IPS DF 4.7 (cell line): ENCODE measurements around the gene CHN2.

Experiments
- DNase-seq: peaks from one replicate; pipeline ENCODE4 v3.0.0-alpha.2; 2013; ENCODE audit warnings: low spot score; ENCODE audit errors: extremely low read depth

CHN2 gene

DNA sequence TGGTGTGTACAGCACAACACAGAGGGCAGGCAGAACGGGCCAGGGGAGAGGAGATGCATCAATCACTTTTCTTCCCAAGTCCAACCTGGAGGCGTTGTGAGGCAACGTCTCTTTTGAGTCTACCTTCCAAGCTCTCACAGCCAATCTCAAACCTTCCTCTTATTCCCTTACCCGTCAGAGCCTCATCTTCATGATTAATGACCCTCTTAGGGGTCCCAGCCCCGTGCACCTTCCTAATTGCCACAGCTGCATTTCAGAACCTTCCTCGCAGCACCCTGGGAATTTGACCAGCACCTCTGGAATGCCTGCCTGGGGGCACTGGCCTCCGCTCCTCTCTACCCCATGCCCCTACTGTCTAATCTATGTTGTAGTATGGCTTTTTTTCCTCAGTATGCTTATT is 199.7 kb downstream of the CHN2 start:
- no peak for DNase-seq

DNA sequence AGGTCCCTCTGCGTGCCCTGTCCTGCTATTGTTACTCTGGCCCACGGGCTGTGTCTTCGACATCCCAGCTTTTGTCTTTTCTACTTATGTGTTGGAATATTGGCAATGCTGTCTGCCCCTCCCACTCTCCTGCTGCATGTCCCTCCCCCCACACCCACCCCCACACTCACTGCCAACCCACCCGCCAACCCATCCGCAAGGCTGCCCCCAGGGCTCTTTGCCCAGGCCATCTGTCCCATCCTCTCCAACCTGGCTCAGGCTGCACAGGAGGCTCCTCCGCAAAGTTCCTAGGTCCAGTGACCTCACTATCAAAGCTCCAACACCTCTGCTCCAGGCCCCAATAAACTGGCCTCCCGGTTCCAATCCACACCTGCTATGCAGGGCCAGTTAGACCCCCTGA is 202.0 kb downstream of the CHN2 start:
- no peak for DNase-seq

DNA sequence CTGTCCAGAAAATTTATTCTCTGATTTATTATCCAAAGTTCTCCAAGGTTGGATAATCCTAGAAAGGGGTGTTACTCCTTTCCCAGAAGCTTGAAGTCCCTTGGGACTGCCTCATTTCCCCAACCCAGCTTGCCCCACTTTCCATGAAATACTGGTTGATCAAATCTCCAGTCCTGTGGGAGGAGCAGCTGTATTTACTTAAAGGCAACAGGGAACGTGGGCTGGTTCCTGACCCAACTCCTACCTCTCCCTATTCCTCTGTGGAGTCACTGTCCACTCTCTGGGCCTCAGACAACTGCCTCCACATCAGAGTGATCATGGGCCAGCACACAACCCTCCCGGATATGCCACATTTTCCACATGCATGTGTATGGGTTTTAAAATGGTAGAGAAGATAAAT is 202.8 kb downstream of the CHN2 start:
- DNase-seq = no peak

DNA sequence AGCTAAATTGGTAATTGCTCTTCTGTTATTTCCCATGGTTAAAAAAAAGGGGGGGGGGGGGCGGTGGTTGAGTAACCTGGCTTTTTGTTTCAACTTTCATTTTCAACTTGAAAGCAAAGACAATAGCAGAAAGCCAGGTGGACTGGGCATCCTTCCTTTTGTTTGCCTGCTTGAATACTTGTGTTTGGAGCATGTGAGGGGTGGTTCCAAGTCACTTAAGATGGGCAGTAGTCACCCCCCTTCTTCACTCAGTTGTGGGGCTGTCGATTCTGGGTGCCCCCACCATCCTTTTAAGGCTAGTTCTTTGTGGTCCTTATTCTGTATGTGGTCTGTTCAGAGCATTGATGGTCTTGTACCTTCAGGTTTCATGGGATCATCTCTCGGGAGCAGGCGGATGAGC is 203.4 kb downstream of the CHN2 start:
- no peak for DNase-seq

DNA sequence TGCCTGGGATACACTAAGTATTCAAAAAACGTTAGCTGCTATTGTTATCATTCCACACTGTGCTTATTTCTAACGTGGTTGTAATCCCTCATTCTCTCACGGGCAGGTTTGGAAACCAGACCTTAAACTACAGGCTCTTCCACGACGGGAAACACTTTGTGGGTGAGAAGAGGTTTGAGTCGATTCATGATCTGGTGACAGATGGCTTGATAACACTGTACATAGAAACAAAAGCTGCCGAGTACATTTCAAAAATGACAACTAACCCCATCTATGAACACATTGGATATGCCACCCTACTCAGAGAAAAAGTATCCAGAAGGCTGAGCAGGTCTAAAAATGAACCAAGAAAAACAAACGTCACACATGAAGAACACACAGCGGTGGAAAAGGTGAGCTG is 205.9 kb downstream of the CHN2 start:
- no peak for DNase-seq

DNA sequence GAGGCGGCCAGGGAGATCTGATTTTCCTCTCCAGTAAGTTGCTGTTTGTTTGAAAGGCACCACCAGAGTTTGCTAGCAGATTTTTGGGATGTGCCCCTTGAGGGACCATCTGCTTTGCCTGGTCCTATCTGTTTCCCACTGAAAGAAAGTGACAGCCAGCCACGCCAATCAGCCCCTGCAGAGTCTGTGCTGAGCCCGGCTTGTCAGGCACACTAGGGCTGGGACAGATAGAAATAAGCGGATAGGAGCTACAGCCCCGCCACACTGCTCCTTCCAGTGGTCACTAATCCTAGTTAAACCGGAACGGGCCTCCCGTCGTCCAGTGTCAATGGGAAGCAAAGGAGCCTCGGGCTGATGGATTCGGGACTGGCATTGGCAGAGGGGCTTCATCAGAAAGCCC is 207.2 kb downstream of the CHN2 start:
- DNase-seq = no peak

DNA sequence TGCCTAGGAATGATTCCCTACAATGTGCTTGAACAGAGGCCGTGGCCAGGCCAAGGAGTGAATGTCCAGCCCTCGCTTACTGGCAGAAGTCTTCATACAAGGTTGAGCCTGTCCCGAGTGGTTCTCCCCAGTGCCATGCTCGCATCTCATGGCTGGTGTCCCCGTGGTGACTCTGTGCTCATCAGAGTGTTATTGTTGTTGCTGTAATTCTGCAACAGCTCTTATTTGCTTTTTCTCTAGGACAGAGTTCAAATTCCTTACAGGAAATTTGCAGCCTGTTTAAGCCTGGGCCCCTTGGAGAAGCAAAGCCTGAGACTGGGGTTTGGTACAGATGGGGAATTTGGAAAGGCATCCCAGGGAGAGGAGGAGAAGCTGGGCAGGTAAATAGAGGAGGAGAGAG is 211.3 kb downstream of the CHN2 start:
- no peak for DNase-seq

DNA sequence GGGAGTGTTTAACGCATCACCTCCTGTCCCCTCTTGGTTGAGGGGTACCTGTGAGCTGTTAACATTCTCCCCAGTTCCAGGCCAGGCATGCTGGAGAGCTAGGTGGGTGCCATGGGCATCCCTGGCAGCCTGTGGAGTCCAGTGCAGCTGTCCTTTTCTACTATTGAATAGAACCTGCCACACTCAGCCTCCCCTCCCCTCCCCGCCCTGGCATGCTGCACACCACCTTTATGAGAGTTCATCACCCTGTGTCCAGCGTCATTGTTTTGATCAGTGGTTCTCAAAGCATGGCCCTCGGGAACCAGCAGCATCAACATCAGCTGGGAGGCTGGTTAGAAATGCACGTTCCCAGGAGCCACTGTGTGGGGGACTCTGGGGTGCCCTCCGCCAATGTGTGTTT is 211.8 kb downstream of the CHN2 start:
- DNase-seq = no peak

DNA sequence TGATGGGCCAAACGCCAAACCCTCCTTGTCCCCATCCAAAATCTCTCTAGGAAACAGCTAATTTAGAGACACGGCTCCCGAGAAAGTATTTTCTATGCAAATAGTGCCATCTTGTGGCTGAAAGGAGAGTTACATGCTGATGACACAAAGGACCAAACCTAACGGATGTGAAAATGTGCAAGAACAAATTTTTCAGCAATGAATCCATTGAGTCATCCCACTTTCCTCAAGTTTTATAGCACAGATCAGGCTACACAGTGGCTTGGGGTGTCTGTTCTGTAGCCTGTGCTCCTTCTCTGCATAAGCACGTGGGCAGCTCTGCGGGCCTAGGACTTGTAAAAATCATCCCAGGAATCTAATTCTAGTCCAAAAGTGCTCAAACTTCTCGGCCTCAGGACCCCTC is 214.3 kb downstream of the CHN2 start:
- peak; percentile 53 for DNase-seq

DNA sequence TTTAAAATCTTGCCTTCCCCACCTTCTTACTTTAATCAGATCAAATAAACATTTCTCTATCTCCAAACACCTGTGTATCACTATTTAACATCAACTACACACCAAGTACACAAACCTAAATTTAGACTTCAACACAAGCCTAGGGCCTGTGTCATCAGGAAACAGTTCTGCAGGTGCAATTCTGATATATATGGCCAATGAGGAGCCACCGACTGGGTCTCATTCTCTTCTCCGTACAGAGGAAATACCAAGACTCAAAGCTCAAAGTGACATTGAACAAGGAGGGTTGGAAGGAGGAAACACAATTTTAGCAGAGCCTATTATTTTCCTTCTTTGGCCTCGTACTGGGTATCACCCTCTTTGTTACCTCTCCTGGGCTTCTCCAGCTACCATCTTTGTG is 216.4 kb downstream of the CHN2 start:
- no peak for DNase-seq

DNA sequence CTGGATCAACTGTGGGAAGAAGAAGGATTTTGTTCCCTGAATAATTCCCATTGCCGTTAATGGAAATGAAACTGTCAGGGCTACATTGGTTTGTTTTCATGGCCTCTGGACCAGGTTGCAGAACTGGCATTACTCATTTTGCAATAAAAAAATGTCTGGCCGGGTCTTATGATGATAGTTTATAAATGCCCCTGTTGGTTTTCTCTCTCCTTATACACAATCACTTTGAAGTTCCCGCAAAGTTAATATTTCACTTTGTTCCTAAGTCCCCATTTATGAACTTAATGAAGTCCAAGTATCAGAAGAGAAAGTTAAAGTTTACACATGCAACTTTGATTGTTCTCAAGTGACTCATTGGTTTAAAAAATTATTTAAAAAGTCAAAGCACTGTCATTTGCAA is 218.3 kb downstream of the CHN2 start:
- DNase-seq = no peak

DNA sequence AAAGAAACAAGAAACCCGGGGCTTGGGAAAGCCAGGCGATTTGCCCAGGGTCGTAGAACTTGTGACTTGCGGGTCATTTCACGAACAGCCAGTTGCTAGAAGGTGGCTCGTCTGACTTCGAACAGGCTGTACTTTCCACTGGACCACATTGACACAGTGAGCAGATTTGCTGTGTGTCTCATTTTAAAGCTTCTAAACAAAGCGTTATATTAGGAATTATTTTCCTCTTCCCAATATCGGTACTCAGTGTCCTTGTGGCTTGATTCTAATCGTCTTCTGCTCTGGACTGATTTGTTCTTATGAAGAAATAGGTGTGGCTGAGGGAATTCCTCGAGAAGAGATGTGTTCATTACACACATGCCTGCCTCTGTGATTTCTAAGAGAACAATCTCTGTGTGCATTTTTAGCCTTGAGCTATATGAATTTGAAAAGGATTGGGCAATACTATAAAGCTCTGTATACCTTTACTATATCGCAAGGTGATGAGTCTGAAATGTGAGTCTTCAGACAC is 219.1 kb downstream of the CHN2 start:
- DNase-seq = no peak

DNA sequence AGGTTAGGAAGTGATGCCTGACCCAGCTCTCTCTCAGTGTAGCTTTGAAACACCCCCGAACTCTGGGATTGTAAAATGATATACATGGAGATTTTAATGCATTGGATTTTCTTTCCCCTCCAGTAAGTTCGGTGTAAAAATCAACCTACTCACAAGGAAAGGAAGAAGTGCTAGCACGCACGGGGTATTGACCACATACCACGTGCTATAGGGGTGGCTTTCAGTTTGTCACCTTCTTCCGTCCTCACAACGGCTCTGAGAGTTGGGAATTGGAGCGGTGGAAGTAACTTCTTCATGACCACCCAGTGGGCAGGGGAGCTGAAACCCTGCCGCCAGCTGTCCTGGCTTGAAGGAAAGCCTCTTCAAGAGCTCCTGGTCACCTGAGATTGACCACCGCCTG is 219.6 kb downstream of the CHN2 start:
- no peak for DNase-seq

DNA sequence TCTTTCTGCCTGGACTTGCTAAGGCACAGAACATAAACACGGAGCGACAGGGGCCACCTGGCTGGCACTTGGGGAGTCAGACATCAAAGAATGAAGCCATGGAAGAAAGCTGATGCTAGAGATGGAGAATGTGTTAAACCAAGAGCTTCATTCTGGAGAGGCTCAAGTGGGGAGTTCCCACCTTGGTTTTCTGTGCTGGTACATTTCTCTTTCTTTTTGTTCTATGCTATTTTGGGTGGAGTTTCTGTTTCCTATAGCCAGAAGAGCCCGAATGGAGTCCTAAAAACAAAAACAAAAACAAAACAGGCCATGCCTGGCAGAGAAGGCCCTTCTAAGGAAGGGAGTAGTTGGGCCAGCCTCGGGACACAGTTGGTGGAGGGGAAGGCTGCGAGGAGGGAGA is 220.6 kb downstream of the CHN2 start:
- no peak for DNase-seq

DNA sequence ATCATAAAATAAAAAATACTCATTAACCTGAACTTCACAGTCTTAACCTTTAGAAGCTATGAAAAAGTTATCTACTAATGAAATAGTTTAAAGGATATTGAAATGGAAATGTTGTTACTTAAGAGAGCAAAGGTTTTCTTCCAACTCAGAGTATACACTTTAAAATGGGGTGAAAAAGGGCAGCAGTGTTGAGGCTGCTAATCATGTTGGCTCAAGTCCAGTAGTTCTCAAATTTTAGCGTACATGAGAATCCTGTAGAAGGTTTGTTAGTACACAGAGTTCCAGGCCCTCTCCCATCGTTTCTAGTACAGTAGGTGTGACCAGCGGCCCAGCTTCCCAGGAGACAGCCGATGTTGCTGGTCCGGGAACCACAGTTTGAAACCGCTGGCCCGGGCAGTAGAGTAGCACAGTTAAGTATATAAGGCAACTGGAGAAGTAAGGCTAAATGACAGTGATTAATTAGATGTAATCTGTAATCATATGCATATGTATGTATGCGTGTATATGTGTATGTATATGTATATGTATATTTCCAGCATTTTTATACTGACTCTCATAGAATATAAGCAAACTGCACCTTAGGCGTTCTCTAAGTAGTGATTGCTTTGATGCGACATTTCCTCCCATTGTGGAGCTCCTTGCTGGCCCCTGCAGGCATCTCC is 221.8 kb downstream of the CHN2 start:
- DNase-seq = no peak

DNA sequence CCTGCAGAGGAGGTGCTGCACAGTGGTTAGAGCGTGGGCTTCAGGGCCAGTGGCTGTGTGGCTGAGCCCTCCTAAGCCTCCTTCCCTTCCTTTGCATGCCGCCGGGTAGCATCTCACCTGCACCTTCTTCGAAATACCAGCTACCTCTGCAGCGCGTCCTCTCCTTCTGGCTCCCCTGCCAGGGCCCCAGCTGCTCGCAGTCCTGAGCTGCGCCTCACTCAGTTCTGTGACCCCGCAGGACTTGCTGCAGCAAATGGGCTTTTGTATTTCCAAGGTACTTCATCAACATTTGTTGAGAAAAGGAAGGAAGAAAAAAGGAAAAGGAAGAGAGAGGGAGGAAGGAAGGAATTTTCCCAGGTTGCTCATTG is 222.3 kb downstream of the CHN2 start:
- DNase-seq = no peak

DNA sequence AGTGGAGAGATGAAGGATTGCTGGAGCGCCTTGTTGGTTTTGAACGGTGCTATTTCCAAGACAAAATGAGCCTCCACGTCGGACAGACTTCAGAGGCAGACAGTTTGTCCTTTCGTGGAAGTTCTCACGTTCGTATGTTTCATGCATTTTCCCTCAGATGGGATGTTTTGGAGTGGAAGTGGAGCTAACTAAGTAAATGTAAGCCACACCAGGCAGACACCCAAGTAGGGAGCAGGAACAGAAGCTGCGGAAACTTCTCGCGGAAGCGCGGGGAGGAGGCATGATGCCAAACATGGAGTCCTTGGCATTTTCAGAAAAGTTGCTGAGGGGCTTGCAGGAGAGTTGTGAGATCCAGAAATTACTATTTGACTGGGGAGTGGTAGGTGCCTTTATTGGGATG is 223.5 kb downstream of the CHN2 start:
- DNase-seq = no peak

DNA sequence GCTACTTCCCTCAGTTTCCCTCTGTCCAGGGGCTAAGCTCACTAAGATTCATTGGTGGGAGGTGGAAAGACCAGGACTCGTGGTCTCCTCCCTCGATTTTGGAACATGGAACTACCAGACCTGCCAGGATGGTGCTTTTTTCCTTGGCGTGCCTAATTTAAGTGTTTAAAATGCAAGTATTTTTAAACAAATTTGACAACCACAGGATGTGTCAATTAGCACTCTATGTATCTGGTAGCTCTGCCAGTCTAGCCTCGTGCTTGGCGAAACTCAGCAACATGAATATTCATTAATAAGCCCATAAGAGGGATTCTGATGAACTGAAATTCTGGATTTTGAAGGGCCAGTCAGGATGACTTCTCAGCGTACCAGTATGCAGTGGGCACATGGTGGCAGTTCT is 224.1 kb downstream of the CHN2 start:
- no peak for DNase-seq

DNA sequence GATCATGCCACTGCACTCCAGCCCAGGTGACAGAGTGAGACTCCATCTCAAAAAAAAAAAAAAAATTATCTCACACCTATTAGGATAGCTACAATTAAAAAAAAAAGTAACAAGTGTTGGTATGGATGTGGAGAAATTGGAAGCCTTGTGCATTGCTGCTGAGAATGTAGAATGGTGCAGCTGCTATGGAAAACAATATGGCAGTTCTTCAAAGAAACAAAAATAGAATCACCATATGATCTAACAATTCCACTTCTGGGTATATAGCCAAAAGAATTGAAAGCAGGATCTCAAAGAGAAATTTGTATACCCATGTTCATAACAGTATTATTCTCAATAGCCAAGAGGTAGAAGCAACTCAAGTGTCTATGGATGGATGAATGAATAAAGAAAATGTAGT is 225.4 kb downstream of the CHN2 start:
- DNase-seq = no peak

DNA sequence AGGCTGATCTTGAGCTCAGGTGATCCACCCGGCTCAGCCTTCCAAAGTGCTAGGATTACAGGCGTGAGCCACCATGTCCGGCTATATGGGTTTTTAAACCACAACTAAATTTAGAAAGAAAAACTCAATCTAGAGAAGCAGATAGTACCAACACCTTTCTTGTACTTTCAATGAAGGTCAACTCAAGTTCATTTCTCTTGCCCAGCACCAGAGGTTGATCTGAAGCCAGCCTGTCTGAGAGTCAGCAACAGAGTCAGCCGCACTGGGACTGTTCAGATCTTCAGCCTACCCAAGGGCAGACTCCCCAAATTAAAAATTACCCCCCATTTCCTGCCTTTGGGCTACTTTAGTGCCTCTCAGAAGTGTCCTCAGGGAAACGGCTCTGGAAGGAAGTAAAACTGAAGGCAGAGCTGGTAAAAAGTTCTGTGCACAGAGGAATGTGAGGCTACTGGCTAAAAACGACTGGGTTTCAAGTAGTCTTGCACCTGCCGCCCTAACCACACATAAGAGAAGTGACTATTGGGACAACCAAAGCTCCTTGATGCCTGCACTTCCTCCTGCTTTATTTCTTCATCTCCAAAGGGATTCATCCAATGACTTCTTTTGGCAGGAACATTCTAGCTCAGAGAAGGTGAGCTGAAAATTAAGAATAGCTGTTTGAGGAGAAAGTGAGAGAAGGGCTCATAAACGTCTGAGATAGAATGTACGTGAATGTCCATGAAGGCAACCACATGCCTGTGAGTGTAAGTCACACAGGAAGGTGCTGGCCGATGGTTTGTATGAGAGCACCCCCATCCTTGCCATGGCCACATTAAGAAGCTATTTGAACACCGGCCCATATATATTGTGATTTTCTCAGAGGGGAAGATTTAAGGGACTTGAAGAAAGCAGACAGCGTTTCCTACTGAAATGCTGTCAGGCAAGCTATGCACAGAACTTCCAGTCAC is 226.7 kb downstream of the CHN2 start:
- no peak for DNase-seq

DNA sequence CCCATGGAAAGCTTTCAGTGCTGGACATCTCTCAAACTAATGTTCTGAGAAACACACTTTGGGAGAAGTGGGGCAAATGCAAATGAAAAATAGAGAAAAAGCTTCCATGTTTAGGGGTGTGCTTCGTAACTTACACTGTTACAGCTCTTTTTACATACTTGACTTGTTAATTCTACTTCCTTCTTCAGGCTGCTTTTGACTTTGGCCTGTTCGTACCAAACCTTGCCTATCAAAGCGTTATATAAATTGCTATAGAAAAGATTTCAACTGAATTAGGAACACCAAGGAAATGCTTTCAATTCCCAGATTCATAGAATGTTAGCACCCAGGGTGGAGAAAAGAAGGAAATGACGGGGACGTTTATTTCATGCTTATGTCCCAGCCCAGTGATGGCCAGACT is 228.3 kb downstream of the CHN2 start:
- DNase-seq = no peak

DNA sequence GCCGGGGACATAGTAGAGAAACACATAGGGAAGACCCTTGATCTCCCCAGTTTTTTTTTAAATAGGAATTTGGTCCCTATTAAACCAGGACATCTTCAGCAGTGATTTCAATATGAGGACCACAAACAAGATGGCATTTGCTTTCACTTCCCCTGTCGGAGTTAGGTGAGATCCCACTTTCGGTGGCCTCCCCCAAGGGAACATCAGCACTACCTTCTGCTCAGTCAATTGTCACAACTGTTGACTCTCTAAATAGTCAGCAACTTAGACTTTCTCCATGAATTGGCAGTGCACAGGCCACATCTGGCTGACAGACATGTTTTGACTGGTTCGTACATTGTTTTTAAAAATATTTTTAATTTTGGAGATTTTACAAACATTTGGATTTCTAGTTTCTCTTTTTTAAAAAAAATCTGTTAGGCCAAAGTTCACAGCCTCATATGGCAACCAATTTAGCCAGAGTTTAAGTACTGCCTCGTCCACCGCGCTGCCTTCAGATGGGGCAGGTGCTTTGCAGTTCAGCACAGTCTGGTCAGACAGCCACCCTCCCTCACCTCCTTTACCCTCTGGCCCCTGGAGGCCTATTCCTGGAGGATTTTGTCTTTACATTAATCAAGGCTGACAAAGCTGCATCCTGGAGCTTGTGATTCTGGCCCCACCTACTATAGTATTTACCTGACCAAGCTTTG is 229.9 kb downstream of the CHN2 start:
- DNase-seq = no peak
